WI38 (cell line): ENCODE data around the gene LMCD1.

Experiments
- H3K4me3 ChIP-seq: 2 replicates; pipeline ENCODE4 v1.5.1; 2011; ENCODE audit warnings: low read depth, mild to moderate bottlenecking, control low read depth, low read length
- CTCF ChIP-seq: IDR thresholded peaks from 2 replicates; pipeline ENCODE4 v1.5.1; 2012; ENCODE audit warnings: low read depth, mild to moderate bottlenecking, control low read depth, low read length

LMCD1 gene

DNA sequence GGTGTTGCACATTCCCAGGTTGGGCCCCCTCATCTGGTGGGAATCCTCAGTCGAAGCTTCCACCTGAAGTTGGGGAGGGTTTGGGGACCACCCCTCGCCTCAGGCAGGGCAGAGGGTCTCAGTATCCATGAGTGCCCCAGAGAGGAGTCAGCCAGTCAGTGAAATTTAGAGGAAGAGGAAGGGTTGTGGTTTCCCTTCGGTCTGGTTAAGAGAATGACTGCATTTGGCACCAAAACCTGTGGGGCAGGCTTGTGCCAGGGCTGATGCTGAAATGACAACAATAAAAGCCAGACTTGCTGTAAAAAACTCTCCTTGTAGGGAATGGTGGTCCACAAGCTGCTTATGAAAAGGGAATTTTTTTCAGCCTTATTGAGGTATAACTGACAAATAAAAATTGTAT lies 22.6 kb downstream of the LMCD1 start:
- TF ChIP-seq CTCF, result no peak
- no peak overlapping the region for H3K4me3 ChIP-seq

GRCh38 chr3:8524656-8525399 lies 23.2 kb downstream of the LMCD1 start:
- TF ChIP-seq CTCF, result no peak
- no peak overlapping the region for H3K4me3 ChIP-seq

GRCh38 chr3:8525893-8526292 lies 24.3 kb downstream of the LMCD1 start:
- H3K4me3 ChIP-seq, result no peak overlapping the region
- no peak for TF ChIP-seq CTCF

GRCh38 chr3:8529181-8529637 lies 27.6 kb downstream of the LMCD1 start:
- no peak overlapping the region for H3K4me3 ChIP-seq
- TF ChIP-seq CTCF, result no peak

GRCh38 chr3:8529738-8530525 lies 28.3 kb downstream of the LMCD1 start:
- TF ChIP-seq CTCF, result no peak
- no peak overlapping the region for H3K4me3 ChIP-seq

DNA sequence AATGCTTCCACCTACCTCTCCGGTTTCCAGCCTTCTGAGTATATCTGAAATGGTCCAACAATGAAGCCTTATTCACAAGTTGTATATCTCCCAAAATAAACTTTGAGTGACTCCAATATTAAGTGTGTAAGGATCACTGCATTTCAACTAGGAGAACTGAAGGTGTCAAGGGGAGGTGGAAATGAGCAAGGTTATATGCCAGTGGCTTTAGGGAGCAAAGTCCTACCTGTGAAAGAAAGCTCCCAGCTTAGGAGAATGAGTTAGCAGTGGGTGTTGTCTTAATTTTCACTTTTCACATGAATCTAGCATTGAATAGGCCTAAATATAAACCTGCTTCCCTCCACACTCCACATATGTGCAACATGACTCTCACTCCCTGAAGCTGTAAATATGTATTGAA lies 29.0 kb downstream of the LMCD1 start:
- H3K4me3 ChIP-seq, result no peak overlapping the region
- no peak for TF ChIP-seq CTCF

DNA sequence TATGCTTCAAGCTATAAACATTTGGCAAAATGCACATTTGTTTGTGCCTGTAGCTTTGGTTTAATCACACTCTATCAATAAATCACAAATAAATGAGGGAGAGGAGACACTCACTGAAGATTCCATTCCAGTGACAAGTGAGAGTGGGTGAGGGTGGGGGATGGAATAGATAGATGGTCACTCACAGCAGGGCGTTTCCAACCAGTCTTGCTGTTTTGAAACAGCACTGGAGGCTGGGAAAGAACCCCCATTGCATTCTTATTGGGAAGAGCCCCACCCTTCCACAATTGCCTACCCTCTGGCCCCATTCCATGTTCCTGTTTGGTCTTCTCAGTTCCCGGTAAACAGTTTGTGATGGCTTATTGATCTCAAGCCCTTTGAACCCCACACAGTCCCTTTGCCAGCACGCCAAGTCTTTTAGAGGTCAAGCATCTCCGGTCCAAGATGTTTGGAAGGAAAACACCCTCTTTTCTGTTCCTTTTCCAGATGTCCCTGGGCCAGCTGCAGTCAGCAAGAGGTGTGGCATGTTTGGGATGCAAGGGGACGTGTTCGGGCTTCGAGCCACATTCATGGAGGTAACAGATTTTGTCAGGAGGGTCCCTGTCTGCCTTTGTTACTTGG lies 30.7 kb downstream of the LMCD1 start:
- TF ChIP-seq CTCF, result no peak
- H3K4me3 ChIP-seq, result no peak overlapping the region
